LNCaP clone FGC (cell line): ENCODE measurements around the gene WFDC13.
"Not testable (repeated sequence)": the region's sequence is repeated elsewhere in the genome, so short reads cannot be mapped to it uniquely, and the experiment has no call there.

ENCODE experiments used
- DNase-seq: peaks from one replicate; pipeline ENCODE4 v3.0.0-alpha.2; 2011; ENCODE audit warnings: low read depth
- H3K4me3 ChIP-seq: 2 replicates; pipeline ENCODE4 v1.5.1; 2011; ENCODE audit warnings: mild to moderate bottlenecking, low read depth, low read length, control low read depth
- CTCF ChIP-seq: IDR thresholded peaks from 2 replicates; pipeline ENCODE4 v1.5.1; 2012; ENCODE audit warnings: mild to moderate bottlenecking; ENCODE audit not compliant: control insufficient read depth, insufficient read depth; ENCODE audit errors: extremely low read depth

Gene WFDC13

GRCh38 chr20:45701873-45702272, at the start of gene WFDC13:
TSS of gene WFDC13 (plus strand) at chr20:45702038. CDS start at chr20:45702124, 86 bp downstream.
- no peak within 1 kb of the TSS for H3K4me3 ChIP-seq
- no peak for TF ChIP-seq CTCF
- DNase-seq, result no peak

- not testable (repeated sequence) for H3K4me3 ChIP-seq
Measured at GRCh38 chr20:45657038-45657437, 44.8 kb upstream of the WFDC13 start.

GRCh38 chr20:45670139-45670538, 31.7 kb upstream of the WFDC13 start, which contains the start of gene WFDC11:
TSS of gene WFDC11 (minus strand) at chr20:45670239. CDS start at chr20:45650600, 19,639 bp downstream.
- no peak for DNase-seq
- no peak for TF ChIP-seq CTCF
- H3K4me3 ChIP-seq, result no peak within 1 kb of the TSS

More at GRCh38 chr20:45657038-45657437, 44.8 kb upstream of the WFDC13 start:
- not testable (repeated sequence) for DNase-seq

DNA sequence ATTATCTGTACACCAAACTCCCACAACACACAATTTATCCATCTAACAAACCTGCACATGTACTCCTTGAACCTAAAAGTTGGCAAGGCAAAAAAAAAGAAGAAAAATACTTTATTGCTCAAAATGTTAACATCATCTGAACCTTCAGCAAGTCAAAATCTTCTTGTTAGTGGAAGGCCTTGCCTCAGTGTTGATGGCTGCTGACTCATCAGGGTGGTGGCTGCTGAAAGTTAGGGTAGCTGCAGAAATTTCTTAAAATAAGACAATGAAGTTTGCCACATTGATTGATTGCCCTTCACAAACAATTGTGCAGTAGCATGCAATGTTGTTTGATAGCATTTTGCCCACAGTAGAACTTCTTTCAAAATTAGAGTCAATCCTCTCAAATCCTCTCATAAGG, 29.1 kb upstream of the WFDC13 start:
- DNase-seq, result no peak
- TF ChIP-seq CTCF, result no peak
- H3K4me3 ChIP-seq, result no peak overlapping the region

DNA sequence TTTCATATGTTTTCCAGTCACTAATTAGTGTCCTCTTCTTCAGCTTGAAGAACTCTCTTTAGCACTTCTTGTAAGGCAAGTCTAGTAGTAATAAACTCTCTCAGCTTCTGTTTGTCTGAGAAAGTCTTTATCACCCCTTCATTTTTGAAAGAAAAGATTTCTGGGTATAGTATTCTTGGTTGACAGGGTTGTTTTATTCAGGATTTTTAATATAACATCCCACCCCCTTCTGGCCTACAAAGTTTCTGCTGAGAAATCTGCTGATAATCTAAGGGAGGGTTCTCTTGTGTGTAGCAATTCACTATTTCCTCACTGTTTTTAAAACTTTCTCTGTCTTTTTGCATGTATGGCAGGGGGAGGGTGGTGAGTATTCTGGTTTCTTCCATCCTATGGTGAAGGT, 22.2 kb upstream of the WFDC13 start:
- no peak overlapping the region for H3K4me3 ChIP-seq
- no peak for TF ChIP-seq CTCF
- DNase-seq, result no peak

DNA sequence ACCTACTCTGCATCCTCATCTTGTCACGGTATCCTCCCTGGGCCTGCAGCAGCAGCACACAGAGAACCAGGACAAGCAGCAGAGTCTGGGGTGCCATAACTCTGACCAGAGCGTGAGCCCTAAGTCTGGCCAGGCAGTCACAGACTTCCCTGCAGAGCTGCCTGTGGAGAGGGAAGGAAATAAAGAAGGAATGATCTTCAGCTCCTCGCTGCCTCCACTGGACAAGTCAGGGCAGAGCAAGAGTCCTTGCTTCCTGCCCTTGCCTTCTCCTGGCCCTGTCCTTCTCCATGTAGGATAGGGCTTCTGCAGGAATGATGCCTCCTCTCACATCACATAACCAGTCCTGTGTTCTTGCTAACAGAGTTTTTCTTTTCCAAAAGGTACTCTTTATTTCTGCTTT, 15.9 kb upstream of the WFDC13 start:
- TF ChIP-seq CTCF, result peak; percentile 23; the same call in 1 of the 2 replicates
- no peak for DNase-seq
- no peak overlapping the region for H3K4me3 ChIP-seq

- DNase-seq, H3K4me3 ChIP-seq: not testable (repeated sequence)
Measured at GRCh38 chr20:45693346-45693745, 8.5 kb upstream of the WFDC13 start.

DNA sequence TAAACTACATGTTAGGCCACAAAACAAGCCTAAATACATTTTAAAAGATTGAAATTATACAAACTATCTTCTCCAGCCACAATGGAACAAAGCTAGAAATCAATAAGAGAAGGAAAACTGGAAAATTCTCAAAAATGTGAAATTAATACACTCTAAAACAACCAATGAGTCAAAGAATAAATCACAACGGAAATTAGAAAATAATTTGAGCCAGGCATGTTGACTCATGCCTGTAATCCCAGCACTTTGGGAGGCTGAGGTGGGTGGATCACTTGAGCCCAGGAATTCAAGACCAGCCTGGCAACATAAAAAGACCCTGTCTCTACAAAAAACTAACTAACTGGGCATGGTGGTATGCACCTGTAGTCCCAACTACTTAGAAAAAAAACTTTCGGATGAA, 6.3 kb upstream of the WFDC13 start:
- TF ChIP-seq CTCF, result no peak
- no peak overlapping the region for H3K4me3 ChIP-seq
- DNase-seq, result no peak
